Liver (tissue), 3 donors: ENCODE measurements around the gene MACROD1.

Experiments
- ATF3 ChIP-seq: IDR thresholded peaks from 2 replicates; pipeline ENCODE4 v1.6.1; 2016; ENCODE audit warnings: antibody characterized with exemption
- CTCF ChIP-seq: fragments of 150-350 bp; IDR thresholded peaks from 2 replicates; pipeline ENCODE4 v1.5.1; 2017; ENCODE audit warnings: improper control_type of control experiment, low read depth, low read length; ENCODE audit not compliant: missing input control
- EGR1 ChIP-seq, 2 donors: IDR thresholded peaks; 2 replicates each; pipeline ENCODE4 v1.6.1; 2016 to 2018; ENCODE audit warnings: antibody characterized with exemption in 2 of 2, low read depth in 2 of 2
- GABPA ChIP-seq, 2 donors: IDR thresholded peaks in 1 of 2; conservative IDR thresholded peaks in 1 of 2; 2 replicates each; pipeline ENCODE4 v1.6.1; 2016; ENCODE audit warnings: antibody characterized with exemption in 2 of 2, mild to moderate bottlenecking in 1 of 2, moderate library complexity in 1 of 2
- JUND ChIP-seq, 2 donors: IDR thresholded peaks; 2 replicates each; pipeline ENCODE4 v1.6.1; 2016; ENCODE audit warnings: antibody characterized with exemption in 2 of 2
- REST ChIP-seq: IDR thresholded peaks from 2 replicates; pipeline ENCODE4 v1.6.1; 2016; ENCODE audit warnings: antibody characterized with exemption, mild to moderate bottlenecking
- TAF1 ChIP-seq: conservative IDR thresholded peaks from 2 replicates; pipeline ENCODE4 v1.6.1; 2016; ENCODE audit warnings: antibody characterized with exemption, mild to moderate bottlenecking
- YY1 ChIP-seq: IDR thresholded peaks from 2 replicates; pipeline ENCODE4 v1.6.1; 2016; ENCODE audit warnings: antibody characterized with exemption, mild to moderate bottlenecking
- ZBTB33 ChIP-seq: IDR thresholded peaks from 2 replicates; pipeline ENCODE4 v1.6.1; 2016; ENCODE audit warnings: antibody characterized with exemption
- donor health status: healthy.
- donor health status: healthy.

- TF ChIP-seq CTCF (no peak), JUND (IDR thresholded peaks at IDR 0.05) (no peak), YY1 (no peak), GABPA (IDR thresholded peaks at IDR 0.05 in 1 of 2, conservative IDR thresholded peaks at IDR 0.05 in 1 of 2) (no peak), EGR1 (IDR thresholded peaks at IDR 0.05; ENCODE audit: low read depth in 2 of 2) (no peak), TAF1 (no peak), ATF3 (no peak), REST (no peak), ZBTB33 (no peak)
Observed at GRCh38 chr11:64208796-64209562, 43.1 kb upstream of the MACROD1 start.
